ENCODE data around the gene ASAP3.

Gene ASAP3

DNA sequence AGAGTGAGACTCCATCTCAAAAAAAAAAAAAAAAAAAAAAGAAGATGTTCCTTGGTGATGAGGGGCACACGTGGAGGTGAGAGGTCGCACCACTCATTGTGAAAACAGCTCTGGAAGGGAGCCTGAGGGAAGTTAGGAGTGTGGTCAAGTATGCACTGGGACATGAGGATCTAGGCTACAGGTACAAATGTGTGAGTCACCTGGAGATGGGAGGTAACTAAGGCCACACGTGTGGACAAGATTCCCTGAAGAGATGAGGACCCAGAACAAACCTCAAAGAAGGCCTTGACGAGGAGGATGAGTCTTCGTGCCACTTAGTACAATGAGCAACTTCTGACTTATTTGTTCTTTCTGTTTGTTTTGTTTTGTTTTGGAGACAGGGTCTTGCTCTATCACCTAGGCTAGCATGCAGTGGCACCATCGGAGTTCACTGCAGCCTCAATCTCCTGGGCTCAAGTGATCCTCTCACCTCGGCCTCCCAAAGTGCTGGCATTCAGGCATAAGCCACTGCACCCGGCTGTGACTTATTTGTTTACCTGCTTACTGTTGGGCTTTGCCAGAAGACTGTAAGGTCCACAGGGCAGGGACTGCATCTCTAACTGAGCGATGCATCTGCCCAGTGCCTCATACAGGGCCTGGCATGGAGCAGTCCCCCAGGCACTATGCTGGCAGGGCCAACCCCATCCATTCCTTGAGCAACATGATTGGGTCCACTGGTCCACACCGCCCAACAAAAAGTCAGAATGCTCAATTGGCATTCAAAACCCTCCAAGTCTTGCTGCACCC lies 6.4 kb downstream of the ASAP3 start:
- DNase-seq (ENCODE audit: low spot score) = no peak

DNA sequence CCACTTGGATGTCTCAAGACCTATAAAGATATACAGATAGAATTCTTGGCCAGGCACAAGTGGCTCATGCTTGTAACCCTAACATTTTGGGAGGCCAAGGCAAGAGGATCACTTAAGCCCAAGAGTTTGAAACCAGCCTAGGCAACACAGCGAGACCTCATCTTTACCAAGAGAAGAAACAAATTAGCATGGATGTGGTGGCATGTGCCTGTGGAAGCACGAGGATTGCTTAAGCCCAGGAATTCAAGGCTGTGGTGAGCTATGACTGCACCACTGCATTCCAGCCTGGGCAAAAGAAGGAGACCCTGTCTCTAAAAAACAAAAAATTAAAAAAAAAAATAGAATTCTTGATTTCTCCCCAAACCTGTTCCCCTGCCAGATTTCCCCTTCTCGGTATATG lies 8.3 kb downstream of the ASAP3 start:
- DNase-seq (ENCODE audit: low spot score) = no peak

DNA sequence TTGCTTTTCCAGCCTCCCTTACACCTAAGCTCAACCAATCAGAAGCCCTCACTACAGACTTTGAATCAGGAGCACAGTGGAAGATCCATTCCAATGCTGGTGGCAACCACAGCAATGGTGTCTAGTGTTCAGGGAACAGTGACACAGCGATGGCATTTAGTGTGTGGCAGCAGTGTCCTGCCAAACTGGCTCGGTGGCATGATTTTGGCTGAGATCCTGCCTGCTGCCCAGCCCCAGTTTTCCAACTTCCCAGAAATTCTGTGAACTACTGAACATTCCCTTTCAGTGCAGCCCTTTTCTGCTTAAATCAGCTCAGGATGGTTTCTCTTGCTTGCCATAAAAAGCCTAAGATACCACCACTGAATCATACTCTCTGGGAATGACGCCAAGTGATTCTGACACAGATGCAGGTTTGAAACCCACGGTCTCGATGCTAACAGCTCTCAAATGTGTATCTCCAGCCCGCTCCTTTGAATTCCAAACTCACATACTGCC lies 8.8 kb downstream of the ASAP3 start:
- DNase-seq (ENCODE audit: low spot score) = no peak

DNA sequence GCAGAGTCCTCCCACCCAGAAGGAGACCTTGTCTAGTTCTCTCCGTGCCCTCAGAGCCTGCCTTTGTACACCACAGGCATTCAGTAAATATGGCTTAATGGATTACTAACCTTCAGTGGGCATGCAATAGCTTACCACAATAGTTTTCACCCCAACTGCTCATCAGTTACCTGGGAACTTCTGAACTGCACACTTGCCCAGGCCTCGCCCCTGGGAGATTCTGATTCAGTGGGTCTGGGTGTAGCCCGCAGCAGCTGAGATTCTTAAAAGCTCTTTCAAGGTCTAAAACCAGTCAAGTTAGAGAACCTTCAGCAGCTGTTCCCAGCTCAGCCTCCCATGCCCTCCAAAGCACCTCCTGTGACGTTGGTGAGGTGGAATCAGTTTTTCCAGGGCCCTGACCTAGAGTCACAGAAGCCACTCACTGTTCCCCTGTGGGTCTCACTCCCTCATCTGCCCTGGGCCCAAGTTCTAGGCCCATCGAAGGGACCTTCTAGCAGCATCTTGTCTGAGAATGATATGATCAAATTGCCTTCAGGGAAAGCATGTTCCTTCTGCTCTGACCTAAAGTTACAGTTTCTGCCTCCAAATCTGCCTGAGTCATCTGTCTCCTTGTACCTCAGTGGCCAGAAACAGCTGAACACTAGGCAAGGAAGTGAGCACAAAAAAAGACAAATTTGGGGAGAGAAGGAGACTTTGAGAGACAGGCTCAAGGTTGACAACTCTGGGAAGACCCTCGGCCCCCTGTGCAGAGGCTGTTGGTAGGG lies 10.8 kb downstream of the ASAP3 start:
- DNase-seq (ENCODE audit: low spot score) = no peak

DNA sequence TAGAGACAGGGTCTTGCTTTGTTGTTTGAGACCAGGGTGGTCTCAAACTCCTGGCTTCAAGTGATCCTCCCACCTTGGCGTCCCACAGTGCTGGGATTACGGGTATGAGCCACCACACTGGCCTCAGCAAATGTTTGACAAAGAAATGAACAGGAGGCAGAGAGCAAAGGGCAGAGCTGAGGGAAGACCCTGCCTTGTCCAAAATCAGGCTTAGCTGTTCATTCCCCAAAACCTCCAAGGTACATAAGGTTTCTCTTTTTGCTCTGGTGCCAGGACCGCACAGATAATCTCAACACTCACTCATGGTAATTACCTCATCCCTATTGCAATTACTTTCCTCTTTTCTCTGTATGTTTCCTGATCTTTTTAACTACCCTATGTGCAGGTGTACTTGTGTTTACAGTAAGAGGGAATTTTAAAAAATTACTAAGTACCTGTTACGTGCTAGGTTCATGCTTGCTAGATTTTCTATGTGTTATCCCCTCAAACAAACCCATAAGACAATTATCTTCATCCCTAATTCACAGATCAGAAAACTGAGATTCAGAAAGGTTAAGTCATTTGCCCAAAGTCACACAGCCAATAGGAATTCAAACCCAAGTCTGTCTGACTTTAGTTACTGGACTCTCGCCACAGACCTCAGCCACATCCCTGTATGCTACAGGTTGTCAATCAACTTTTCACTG lies 11.5 kb downstream of the ASAP3 start:
- no peak for DNase-seq (ENCODE audit: low spot score)

DNA sequence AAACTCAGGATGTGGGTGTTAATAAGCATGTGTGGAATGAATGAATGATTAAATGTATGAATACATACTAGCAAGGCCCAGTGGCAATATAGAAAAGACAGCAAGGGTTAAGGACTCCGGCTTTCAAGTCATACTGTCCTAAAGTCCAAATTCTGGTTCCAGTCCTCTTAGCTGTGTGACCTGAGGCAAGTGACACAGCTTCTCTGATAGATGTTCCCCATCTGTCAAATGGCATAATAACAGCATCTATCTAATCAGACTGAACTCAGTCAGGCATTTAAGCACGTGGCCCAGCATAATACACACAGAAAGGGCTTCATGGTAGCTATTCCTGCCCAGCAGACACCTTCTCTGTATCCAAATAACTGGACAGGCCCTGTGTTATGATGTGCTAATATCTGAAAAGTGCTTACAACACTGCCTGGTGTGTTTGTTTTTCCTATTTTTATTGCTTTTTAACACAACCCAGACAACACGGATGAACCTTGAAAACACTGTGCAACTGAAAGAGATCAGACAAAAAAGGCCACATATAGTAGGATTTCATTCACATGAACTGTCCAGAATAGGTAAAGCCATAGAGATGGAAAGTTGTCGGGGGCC lies 12.4 kb downstream of the ASAP3 start:
- no peak for DNase-seq (ENCODE audit: low spot score)

DNA sequence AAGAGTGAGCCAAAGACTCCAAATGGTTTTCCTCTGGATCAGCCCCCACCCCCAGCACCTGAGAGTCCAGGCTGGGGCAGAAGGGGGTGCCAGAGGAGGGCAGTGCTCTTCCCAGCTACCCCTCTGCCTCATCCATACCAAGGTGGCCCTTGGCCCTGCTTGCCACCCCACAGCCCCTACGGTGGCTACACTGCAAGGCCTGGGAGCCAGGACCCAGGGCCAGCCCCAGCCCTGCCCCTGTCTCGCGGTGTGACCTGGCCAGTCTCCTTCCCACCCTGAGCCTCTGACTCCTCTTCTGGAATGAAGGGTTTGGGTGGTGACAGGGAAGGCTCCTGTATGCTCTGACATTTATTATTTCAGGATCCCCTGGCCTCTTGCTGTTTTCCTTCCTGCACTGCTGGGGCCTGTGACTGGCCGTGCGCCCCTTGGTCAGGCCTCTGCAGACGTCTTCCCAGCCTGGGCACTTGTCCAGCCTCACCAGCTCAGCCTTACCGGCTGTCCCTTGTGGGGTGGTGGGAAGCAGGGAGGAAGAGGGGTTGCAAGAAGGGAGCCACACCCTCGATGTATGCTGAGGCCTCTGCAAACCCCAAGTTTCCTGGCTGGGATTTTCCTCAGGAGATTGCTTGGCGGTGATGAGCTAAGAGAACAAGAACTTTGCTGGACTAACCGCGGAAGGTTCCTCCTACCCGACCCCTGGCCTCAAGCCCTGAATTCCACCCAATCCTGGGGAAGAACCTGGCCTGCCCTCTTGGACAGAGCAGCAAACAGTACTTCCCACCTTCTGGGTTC lies 13.5 kb downstream of the ASAP3 start:
- no peak for DNase-seq (ENCODE audit: low spot score)

DNA sequence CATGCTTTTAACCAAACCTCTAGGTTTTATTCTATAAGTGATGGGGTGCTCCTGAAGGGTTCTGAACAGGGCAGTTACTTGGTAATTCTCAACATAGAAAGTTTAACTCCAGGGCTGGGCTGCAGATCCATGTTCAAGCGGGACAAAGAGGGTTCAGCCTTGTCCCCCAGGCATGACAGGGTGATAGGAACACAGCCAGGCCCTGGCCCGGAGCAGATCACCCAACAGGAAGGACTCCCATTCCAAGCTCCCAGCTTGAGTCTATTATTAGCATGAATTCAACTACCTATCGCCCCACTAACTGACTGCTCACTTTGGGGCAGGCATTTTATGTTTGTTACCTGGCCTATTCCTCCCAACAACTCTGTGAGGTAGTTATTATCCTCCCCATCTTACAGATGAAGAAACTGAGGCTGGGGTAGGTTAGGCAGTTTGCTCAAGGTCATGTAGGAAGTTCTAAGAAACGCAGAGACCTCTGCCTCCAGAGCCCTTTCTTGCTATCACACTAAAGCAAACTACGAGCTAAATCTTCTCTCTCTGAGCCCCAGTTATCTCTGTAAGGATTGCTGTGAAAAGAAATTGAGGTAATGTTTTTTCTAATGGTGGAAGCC lies 14.5 kb downstream of the ASAP3 start:
- DNase-seq (ENCODE audit: low spot score) = no peak

DNA sequence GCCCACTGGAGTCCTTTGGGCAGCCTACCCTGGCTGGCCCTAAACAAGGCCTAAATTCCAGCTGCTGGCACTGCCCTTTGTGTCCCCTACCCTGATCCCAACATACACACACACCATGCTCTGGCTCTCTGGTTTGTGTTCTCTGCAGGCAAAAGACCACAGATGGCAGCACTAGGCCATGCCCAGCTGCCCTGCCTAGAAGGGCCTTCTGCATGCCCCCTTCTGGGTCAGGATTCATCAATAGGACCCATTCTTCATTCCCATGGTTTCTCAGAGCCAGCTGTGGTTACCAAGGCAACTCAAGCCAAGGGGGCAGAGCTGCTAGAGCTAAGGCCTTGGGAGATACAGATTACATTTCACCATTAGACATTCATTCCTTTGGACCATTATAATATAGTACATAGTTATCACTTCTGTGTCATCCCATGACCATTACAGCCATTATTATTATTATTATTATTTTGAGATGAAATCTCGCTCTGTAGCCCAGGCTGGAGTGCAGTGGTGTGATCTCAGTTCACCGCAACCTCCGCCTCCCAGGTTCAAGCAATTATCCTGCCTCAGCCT lies 17.5 kb downstream of the ASAP3 start:
- peak; percentile 87 for DNase-seq (ENCODE audit: low spot score)

DNA sequence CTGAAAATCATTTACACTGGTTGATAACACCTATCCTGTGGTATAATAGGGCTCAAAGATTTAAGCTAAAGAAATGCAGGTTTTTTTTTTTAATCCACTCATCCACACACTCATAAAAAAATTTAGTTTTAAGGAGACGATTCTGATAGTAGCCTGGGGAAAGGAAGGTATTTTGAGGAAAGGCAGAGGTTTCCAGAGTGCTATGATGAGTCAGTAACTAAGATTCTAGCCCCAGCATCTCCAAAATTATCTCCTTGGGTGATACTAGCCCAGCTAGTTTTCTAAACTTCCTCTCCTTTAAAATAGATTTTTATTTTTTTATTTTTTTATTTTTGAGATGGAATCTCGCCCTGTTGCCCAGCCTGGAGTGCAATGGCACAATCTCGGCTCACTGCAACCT lies 20.7 kb downstream of the ASAP3 start:
- no peak for DNase-seq (ENCODE audit: low spot score)

DNA sequence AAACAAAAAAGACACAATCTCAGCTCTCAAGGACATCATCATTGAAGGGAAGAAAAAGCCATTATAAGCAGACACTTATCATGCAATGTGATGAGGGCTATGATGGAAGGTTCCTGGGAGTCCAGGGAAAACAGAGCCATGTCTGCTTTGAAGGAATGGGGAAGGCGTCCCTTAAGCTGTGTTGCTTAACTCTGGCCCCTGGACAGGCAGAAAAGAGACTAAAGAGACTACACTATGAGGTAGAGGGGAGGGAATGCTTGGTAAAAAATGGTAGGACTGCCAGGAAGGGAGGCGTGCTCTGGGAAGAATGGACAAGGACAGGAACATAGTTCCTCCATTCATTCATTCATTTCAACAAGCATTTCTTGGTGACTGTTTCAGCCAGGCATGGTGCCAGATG lies 21.2 kb downstream of the ASAP3 start:
- DNase-seq (ENCODE audit: low spot score) = no peak

DNA sequence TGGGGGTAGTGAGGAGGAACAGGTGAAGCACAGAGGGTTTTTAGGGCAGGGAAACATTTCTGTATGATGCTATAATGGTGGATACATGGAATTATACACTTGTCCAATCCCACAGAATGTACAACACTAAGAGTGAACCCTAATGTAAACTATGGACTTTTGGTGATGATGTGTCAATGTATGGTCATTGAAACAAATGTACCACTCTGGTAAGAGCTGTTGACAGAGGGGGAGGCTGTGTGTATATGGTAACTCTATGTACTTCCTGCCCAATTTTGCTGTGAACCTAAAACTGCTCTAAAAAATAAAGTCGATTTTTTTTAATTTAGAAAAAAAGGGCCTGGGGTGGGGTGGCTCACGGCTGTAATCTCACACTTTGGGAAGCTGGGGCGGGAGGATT lies 22.9 kb downstream of the ASAP3 start:
- DNase-seq (ENCODE audit: low spot score) = no peak

DNA sequence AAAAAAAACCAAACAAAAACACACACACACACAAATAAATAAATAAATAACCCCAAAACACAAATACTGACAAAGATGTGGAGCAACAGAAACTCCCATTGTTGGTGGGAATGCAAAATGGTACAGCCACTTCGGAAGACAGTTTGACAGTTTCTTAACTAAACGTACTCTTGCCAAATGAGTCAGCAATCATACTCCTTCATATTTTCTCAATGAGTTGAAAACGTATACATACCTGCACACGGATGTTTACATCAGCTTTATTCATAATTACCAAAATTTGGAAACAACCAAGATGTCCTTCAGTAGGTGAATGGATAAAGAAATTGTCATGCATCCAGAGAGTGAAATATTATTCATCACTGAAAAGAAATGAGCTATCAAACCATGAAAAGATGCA lies 23.5 kb downstream of the ASAP3 start:
- no peak for DNase-seq (ENCODE audit: low spot score)

DNA sequence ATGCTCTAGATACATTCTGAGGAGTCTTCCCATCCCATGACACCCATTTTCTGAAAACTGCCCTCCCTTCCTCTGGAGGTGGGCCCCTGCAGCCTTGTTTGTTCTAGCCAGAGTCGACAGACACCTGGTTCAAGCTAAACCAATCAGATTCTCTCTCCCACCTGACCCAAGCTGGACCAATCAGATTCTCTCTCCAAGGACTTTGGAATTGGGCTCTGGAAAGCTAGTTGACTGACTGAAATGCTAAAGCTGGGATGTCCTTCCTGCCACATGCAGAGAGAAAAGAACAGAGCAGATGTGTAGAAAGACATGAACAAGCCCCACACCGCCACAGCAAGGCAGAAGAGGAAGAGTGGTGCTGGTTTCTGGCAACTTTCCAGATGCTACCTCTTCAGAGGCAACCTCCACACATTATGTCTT lies 24.6 kb downstream of the ASAP3 start:
- DNase-seq (ENCODE audit: low spot score) = no peak

DNA sequence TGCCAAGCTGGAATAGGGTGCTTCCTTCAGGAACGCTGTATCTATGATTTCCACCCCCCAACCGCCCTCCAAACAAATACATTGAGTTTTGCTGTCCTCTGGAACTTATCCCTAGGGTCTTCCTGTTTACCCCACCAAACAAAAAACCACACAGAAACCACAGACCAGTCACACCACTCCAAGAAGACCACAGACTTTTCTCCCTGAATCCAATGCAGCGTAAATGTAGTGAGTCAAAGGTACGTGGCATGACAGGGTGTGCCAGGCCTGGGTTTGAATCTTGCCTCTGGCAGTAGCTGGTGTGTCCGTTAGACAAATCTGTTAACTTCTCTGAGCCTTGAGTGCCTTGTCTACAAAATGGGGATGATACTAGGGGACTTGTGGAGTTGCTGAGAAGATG lies 27.8 kb downstream of the ASAP3 start:
- DNase-seq (ENCODE audit: low spot score) = no peak

DNA sequence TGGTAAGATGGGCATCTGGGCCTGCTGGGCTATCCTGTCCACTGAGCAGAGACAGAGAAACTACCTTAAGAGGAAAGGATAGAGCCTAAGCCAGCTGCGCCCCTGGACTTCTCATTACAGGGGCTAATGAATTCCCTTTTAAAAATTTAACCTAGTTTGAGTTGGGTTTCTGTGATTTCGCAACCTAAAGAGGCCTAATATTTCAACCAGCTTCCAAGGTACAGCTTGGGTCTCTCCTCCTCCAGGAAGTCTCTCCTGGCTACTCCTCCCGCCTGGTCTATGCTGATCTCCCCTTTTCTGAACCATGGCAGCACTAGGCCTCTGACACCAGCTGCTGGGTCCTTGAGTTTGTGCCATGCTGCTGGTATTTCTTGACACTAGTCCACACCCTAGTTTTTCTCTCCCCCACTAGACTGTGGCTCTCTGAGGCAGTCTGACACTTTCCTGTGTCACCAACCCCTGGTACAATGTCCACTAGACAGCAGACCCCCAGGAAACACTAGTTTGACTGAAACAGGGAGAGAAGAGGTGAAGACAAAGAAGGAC lies 30.5 kb downstream of the ASAP3 start:
- no peak for DNase-seq (ENCODE audit: low spot score)

DNA sequence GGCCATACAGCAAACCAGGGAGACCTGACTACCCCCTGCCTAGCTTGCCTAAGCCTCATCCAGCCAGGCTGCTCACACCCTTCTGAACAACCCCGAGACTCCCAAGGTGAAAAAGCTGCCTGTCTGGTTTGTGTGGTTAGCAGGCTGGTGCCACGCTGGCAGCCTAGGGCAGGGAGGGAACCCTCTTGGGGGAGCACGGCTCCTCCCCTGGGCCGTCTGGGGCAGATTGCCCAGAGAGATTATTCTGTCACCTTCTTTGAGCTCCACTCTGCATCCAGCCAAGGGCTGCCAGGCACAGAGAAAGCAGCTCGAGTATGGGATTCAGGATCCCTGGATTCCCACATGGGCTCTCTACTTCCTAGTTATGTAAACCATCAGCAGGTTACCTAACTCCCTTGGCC lies 32.0 kb downstream of the ASAP3 start:
- no peak for DNase-seq (ENCODE audit: low spot score)

DNA sequence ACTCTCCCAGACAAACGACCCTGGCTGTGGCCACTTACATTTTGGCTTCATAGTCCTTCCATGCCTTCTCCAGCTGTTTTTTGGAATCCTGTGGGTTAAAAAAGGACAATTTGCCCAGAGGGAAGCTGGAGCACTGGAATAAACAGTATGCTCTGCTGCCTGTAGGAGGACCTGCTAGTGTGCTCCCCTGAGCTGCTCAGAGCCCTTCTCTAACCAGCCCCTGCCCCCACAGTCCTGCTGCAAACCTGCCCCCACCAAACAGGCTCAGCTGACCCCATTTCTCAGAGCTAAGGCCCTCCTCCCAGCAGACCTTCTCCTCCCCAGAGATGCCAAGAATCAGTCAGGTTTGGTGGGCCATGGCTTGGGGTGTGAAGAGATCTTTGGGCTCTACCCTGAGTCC lies 32.5 kb downstream of the ASAP3 start:
- DNase-seq (ENCODE audit: low spot score) = no peak

DNA sequence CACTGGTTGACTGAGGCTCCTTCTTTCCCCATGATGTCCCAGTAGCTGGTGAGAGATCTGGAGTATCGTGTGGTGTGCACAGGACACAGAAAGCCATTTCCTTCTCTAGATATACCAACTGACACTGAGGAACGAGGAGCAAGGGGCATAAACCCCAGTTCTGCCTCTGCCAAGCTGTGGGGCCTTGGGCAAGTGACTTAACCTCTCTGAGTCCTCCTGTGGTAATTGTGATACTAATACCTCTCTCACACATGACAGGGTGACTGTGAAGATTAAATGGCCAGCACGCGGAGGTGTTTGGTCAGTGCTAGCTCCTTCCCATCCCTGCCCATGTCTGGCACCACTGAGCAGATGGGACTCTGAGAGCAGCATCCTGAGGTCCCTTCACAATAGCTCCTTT lies 33.1 kb downstream of the ASAP3 start:
- no peak for DNase-seq (ENCODE audit: low spot score)

DNA sequence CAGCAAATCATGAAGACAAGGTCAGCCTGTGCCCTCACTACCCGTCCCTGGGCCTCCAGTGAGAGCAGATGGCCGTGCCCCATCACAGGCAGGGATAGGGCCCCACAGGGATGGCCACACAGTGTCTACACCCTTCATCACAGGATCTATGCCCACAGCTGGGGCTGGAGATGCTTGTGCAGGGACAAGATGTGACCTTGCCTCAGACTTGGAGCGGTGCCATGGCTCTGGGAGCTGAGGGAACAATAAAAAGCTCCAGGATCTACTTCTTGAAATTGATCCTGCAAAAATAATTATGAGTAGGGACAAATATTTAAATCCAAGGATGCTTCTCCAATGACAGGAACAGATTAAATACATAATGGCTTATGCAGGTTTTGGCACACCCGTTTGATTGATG lies 34.0 kb downstream of the ASAP3 start:
- DNase-seq (ENCODE audit: low spot score) = no peak

DNA sequence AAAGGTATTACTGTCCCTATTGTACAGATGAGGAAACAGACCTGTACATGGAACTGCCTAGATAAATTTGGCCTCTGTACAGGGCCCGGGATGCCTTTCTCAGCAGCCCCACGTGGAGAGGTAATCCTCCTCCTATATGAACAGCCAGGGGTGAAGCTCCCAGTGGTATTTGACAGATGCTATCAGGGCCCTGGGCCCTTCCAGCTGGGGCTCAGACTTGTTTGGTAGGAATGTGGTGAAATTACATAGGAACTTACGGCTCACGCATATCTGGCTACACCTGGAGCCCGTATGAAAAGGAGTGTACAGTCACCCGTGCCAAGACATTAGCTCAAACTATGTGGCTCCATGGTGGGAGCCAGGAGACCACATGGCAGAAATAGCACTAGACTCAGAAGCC lies 34.7 kb downstream of the ASAP3 start:
- no peak for DNase-seq (ENCODE audit: low spot score)

Measured in pons (tissue), 1 donor.